ENCODE measurements around the gene MRS2.
"Not testable (repeated sequence)": the region's sequence is repeated elsewhere in the genome, so short reads cannot be mapped to it uniquely, and the experiment has no call there.

The MRS2 gene

DNA sequence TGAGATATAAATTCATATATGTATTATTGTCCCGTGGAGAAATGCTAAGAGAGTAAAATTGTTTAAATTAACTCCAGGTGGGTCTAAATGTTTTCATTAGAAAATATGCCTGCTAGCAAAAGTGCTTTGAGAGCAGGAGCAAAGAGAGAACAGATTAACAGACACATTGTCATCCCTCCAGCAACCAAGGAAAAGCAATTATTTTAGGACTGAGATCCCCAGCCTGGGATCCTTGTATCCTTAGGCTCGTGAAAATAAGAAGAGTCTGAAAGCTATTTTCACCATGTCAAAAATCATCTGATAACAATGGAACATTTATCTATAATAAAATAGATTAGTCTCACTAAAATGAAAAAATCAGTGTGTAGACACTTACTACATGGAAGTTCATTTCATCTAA, 11.5 kb upstream of the MRS2 start:
- DNase-seq, result no peak

DNA sequence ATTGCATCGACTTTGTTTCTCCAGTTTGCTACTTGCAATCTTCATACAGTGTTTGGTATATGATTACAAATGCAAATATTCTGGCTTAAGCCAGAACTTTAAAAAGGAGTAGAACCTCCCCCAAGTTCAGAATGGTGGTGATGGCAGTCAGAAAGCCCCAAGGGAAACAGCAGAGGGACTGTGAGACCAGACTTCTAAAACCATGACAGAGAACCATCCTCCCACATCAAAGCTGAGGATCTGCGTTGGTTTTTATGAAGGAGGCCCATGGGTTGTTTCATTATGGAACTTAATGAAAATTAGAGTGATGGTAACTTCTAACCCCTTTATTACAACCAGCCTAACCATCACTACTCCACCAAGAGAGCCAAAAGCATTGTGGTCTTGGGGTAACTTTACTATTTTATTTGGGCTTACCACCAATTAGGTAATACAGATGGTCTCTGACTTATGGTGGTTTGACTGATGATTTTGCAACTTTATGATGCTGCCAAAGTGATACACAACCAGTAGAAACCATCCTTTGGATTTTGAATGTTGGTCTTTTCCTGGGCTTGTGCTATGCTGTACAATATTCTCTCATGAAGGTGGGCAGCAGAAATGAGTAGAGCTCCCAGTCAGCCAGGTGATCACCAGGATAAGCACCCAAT, 10.9 kb upstream of the MRS2 start:
- DNase-seq, result no peak

DNA sequence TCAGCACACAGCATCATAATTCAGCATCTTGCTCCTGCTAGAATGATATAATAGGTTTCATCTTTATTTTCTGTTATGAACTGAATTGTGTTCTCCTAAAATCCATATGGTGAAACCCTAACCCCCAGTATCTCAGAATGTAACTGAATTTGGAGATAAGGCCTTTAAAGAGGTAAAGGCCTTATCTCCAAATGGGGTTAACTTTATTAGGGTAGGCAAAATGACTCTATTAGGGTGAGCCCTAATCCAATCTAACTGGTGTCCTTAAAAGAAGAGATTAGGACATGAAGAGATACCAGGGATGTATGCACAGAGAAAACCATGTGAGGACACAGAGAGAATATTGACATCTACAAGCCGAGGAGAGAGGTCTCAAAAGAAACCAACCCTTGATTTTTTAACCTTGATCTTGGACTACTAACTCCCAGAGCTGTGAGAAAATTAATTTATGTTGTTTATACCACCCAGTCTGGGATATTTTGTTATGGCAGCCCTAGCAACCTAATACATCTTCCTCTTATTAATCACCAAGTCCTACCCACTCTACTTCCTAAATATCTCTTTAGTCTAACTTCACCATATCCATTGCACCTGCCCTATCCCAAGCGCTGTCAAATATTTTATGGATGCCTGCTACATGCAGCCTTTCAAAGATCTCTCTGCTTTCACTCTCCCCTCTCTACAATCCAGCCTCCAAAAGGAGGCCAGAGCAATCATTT, 8.5 kb upstream of the MRS2 start:
- no peak for DNase-seq

DNA sequence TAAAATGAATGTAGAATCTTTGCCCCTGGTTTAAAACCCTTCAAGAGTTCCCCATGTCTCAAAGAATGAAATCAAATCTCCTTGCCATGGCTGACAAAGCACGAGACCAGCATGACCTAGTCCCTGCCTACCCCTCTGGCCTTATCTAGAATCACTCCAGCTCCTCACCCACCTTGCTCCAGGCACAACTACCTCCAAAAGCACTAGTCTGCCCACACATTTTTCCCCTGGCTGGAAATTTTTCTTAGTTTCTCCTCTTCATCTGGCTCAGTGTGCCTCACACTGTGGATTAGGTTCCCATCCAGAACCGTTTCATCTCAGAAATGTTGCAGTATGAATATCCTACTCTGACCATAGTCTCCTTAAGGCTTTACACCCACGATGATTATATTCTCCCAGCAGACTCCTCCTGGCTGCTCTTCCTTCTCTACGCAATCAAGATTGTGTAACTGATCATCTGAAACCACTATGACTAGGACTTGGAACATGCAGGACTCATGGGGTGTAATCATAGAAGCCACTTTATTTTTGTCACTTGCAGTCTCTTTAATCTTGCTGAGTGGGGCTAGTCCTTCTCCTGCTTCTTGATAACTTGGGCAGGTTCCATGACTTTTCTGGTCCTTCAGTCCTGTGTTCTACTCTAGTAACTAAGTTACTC, 7.8 kb upstream of the MRS2 start:
- no peak for DNase-seq

DNA sequence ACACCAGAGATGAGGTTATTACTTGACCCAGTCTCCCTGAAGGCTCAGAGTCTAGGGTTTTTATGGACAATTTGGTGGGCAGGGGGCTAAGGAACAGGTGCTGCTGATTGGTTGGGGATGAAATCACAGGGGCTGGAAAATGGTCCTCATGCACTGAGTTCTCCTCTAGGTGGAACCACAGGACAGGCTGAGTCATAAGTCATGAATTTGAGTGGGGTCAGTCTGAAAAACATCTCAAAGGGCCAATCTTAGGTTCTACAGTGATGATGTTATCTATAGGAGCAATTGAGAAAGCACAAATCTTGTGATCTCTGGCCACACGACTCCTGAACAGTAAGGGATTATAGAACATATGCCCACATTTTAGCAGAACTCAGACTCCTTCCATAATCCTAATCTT, 5.9 kb upstream of the MRS2 start:
- DNase-seq, result no peak

DNA sequence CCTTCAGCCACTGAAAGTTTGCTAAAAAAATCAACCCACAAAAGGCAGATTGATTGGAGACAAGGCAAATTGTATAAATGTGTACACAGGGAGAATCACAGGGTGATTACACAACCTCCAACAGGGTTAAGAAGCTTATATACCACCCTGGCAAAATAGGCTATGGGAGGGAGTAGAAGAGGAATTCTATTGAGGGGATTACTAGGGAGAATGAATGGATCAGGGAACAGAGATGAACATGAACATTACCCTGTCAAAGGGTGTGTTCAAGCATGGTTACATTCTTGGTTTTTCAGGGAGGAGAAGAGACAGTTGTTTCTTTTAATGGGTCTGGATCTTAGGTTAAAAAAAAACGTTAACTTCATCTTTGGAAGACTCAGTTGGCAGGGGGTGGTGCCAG, 5.1 kb upstream of the MRS2 start:
- DNase-seq, result no peak

DNA sequence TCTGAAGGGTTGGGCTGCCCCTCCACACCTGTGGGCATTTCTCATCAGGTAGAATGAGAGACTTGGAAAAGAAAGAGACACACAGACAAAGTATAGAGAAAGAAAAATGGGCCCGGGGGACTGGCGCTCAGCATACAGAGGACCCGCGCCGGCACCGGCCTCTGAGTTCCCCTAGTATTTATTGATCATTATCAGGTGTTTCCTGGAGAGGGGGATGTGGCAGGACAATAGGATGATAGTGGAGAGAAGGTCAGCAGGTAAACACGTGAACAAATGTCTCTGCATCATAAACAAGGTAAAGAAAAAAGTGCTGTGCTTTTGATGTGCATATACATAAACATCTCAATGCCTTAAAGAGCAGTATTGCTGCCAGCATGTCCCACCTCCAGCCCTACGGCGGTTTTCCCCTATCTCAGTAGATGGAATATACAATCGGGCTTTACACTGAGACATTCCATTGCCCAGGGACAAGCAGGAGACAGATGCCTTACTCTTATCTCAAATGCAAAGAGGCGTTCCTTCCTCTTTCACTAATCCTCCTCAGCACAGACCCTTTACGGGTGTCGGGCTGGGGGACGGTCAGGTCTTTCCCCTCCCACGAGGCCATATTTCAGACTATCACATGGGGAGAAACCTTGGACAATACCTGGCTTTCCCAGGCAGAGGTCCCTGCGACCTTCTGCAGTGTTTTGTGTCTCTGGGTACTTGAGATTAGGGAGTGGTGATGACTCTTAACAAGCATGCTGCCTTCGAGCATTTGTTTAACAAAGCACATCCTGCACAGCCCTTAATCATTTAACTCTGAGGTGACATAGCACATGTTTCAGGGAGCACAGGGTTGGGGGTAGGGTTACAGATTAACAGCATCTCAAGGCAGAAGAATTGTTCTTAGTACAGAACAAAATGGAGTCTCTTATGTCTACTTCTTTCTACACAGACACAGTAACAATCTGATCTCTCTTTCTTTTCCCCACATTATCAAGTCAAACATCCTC, 2.4 kb upstream of the MRS2 start:
- DNase-seq, result not testable (repeated sequence)

DNA sequence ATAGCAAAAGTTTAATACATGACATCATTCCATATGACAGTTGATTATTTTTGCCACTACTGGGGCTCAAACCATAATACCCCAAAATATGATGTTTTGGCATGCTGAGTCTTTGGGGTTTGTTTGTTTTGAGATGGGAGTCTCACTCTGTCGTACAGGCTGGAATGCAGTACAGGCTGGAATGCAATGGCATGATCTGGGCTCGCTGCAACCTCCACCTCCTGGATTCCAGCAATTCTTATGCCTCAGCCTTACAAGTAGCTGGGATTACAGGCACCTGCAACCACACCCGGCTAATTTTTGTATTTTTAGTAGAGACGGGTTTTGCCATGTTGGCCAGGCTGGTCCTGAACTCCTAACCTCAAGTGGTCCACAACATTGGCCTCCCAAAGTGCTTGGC, 1.3 kb upstream of the MRS2 start:
- DNase-seq, result no peak

DNA sequence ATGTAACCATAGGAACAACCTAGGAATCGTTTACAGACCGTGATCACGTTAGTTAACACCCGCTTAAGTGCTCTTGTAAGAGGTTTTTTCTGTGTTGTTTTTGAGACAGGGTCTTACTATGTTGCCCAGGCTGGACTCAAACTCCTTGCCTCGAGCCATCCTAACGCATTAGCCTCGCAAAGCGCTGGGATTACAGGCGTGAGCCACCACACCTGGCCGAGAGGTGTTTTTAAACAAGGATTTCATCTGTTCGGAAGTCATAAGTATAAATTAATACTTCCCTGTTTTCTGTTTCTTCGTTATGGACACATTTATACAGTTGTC, 727 bp downstream of the MRS2 start:
- DNase-seq, result no peak

DNA sequence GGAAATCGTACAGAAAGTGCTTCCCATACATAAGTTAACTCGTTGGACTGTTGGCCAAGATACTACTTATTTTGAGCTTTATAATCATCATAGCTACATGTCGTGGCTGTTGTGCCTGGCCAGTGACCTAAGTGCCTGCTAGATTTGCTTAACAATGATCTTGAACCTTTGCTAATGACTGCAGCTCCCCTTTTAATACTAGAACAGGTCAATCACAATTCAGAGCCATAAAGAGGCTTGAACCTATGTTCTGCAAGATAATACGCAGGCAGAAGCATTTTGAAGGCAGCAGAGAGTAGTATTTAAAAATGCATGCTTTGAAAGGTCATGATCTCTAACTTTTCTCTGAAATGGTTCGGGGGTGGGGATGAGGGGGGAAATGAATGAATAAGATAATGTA, 2.5 kb downstream of the MRS2 start:
- no peak for DNase-seq

DNA sequence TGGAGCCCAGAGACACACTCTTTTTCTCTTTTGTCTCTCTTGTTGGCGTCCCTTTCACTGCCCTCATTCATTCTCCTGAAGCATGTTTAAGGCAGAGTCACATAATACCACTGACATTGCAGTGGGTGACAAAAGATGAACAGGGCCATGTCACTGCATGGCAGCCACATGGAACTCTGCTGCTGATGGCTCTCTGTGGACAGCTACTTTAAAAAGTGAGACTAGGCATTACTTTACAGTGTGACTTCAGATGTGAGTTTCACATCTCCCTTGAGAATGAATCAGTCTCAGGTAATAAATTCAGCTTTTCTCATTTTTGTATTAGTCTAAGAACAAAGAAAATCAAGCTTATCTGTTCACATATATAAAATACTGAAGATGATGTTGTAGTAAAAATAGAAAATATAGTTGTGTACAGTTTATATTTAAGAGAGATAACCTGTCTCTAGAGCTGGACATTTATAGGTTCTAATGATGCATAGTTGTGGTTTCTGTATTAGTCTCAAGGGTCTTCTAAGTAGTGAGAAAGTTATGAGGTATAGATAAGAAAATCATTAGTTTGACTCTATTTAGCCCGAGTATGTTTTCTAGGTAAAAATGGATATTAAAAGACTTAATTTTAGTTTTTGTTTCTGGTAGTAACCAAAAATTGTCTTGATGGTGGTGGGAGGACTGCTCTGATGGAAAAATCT, 6.1 kb downstream of the MRS2 start:
- DNase-seq, result no peak

DNA sequence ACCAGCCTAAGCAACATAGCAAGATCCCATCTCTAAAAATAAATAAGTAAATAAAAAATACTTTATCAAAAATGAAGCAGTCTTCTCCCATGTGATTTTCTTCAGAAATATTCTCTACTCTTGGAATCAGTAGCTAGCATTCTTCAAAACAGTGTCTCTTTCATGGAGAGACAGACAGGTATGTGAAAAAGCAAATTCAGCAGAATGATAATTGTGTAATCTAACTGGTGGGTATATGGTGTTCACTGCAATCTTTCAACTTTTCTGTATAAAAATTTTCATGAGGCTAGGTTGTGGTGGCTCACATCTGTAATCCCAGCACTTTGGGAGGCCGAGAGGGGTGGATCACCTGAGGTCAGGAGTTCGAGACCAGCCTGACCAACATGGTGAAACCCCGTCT, 7.9 kb downstream of the MRS2 start:
- DNase-seq, result no peak

DNA sequence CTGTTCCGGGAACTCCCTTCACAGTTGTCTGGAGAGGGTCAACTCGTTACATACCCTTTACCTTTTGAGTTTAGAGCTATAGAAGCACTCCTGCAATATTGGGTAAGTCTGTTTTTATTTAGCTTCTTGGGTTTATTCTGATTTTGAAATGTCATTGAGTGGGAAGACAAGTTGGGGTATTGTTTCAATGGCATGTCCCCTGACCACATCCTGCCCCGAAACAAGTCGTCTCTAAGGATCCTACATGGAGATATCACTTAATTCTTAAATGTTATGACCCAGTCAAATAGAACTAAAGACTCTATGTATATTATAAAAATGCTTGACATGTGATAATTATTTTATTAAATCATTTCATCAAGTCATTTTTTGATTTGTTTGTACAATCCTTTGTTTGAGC, 9.6 kb downstream of the MRS2 start:
- no peak for DNase-seq

DNA sequence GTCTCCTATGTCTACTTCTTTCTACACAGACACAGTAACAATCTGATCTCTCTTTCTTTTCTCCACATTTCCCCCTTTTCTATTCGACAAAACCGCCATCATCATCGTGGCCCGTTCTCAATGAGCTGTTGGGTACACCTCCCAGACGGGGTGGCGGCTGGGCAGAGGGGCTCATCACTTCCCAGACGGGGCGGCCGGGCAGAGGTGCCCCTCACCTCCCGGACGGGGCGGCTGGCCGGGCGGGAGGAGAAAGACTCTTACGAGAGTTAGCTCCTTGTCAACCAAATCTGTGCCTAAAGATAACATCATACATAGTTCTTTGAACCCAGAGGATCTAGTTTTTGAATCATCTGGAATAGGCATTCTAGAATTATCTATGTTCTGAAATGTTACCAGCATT, 11.8 kb downstream of the MRS2 start:
- not testable (repeated sequence) for DNase-seq

DNA sequence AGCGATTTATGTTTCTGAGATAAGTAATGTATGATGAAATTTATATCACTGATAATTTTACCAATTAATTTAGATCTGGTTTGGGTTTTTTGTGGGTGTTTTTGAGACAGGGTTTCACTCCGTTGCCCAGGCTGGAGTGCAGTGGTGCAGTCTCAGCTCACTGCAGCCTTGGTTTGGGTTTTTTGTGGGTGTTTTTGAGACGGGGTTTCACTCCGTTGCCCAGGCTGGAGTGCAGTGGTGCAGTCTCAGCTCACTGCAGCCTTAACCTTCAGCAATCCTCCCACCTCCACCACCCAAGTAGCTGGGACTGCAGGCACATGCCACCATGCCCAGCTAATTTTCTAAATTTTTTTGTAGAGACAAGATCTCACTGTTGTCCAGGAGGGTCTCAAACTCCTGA, 13.0 kb downstream of the MRS2 start:
- DNase-seq, result no peak

DNA sequence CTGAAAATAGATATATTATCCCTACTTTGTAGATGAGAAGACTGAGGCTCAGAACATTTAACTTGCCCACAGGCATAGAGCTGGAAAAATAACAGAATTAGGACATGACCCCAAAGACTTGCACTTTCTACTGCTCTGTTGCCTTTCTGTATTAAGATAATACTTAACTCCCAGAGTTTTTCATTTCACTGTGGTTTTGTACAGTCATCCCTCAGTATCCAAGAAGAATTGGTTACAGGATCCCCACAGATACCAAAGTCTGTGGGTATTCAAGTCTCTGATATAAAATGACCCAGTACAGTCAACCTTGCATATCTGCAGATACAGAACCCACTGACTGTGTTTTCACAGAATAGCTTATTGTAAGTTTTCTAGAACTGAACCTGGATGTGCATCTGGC, 16.8 kb downstream of the MRS2 start:
- no peak for DNase-seq

DNA sequence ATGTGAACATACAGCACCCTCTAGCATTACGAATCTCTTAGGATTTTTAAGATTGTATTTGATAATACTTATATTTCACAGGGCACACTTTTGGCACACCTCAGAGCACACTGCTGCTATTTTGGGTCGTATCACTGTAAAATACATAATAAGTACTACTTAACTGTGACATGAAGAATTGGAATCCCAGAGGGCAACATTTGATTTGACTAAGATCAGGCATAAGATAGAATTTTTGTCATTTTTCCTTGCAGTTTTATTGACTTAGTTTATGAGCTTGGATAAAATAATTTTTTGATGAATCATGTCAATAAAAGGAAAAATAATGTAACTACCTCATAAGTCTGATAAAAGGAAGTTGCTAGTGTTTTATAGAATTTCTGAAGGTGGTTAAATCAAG, 22.4 kb downstream of the MRS2 start:
- DNase-seq, result no peak

DNA sequence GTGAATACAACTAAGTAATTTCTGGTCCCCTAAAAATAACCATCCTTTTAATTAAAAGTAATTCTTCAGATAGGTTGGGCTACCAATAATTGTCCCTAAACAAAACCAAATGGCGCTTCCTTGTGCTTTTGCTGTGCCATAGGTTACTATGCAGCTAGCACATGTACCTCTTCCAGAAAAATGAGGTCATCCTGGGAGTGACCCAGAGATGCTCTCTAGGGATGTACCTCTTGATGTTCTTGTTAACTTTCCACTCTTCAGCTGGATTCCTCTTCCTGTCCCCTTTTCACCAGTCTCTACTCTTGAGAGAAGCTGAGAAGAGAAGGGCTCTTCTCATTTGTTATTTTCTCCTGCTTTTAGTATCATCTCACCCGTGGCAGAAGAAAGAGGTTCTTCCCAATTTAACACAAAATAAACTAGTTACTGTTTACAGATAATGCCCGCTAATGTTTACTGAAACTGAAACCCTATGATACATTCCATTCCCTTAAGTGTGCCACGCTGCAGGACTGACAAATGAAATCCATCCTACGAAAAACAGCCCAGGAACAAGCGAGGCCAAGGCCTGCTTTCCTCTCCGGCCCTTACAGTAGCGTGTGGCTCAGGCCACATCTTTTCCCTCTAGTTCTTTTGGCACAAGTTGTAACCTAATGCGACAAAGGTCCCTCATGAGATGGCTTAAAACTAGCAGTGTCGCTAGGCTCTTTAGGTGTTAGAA, 24.2 kb downstream of the MRS2 start:
- DNase-seq, result no peak

DNA sequence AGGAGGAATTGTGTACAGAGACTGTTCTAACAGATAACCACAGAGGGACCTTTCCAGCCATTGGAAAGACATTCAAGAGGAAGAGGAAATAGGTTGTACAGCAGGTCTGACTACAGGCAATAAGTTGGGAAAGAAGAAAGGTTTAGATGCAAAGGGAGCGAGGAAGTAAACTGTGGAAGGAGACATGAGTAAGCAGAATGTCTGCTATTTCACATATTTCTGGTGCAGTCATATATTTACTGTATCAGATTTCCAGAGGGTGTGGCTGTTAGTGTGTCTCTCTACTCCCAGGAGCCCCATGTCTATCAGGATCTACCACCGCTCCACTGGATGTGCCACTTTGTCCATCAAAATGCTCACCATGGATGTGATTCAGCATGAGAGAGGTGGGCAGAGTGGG, 25.9 kb downstream of the MRS2 start:
- DNase-seq, result no peak

DNA sequence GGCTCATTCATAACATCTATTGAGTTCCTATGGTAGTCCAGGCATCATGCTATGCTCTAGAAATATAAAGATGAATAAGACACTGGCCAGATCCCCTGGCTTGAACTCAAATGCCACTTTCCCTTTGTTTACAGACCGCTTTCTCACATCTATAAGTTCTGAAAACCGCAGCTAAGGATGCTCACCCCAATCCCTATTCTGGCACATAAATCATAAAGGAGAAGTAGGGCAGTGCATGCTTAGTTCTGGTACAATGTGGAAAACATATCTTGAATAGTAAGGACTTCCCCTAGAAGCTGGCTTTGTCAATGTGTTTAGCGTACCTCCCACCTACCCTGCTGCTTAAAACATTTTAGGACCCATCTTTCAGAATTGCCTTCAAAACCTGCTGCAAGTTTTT, 26.4 kb downstream of the MRS2 start:
- DNase-seq, result no peak

DNA sequence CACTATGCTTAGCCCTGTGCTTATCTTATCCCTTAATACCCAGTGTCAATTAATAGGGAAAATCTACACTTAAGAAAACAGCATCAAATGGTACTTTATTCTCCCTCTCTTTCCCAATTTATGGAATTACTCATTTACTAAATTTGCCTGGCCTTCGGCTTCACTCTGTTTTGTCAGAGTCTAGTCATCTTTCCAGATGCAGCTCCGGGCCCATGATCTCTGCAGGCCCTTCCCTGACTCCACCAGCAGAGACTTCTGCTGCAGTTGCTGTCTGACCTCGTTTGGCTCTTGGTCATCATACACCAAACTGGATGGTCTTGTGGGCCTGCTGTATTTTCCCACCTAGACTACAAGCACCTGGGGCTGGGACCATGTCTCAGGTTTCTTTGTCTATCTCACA, 27.4 kb downstream of the MRS2 start:
- no peak for DNase-seq

DNA sequence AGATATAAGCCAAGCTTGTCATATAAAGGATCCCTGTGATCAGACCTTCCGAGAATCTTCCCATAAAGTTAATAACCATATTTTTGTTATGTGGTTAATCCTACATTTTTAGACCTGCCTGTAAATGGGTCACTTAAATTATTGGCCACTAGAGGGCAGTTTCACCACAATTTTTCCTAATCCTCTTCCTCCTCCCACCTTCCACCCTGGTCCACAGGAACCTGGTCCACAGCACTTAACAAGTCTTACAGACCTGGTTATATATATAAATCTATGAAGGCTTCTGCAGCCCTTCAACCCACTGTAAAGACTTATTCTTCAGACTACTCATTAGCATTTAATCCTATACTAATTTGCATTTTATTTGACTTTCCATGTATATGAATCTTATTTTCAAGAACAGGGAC, 28.3 kb downstream of the MRS2 start:
- no peak for DNase-seq

Measured in stimulated activated CD4-positive, alpha-beta T cell treated with anti-CD3 and anti-CD28 coated beads, Interleukin-12 subunit alpha, Interleukin-12 subunit beta, amount 100 ng/mL, for 4 hours (primary cell).